ENCODE measurements around the gene TUBGCP3. TPM values are rescaled to one million over a fixed set of nuclear protein-coding genes. Genes with fewer than 3 reads are reported as not detected.
A peak's percentile ranks its signal among the peaks of the same experiment; 100 is the strongest.

The TUBGCP3 gene
- total and polyA plus RNA-seq, 9 donors = 19.4 to 58.0 (median 29.5) TPM

- intact Hi-C loops (cut with DNase I) = no loop called here
- H3K27ac ChIP-seq = no peak overlapping the region
- H3K4me3 ChIP-seq = no peak overlapping the region
- no peaks in the 10 kb centered on the region for H3K36me3 ChIP-seq
- H3K4me1 ChIP-seq (ENCODE audit: insufficient read depth) = no peaks in the 10 kb centered on the region
- no peak for DNase-seq
- no peak for TF ChIP-seq POLR2A (IDR thresholded peaks at IDR 0.05)
- TF ChIP-seq EP300 (IDR thresholded peaks at IDR 0.05) = no peak
- TF ChIP-seq CTCF (IDR thresholded peaks at IDR 0.05) = no peak
- 85 to 89% (median 86%) methylated on average over 16 to 19 of the region's 19 CpGs for WGBS, 3 donors
- no peaks in the 10 kb centered on the region for H3K9me3 ChIP-seq
- no peaks in the 10 kb centered on the region for H3K27me3 ChIP-seq
Measured at GRCh38 chr13:112467236-112467635, 120.7 kb downstream of the TUBGCP3 start.

GRCh38 chr13:112466132-112467058, 121.6 kb downstream of the TUBGCP3 start:
- Histone ChIP-seq H3K27me3 (no peaks in the 10 kb centered on the region), H3K4me3 (no peak overlapping the region), H3K27ac (no peak overlapping the region), H3K4me1 (ENCODE audit: insufficient read depth) (no peaks in the 10 kb centered on the region), H3K9me3 (no peaks in the 10 kb centered on the region), H3K36me3 (no peaks in the 10 kb centered on the region)
- intact Hi-C loops (cut with DNase I) = no loop called here
- 82 to 88% (median 87%) methylated on average over 33 to 40 of the region's 40 CpGs for WGBS, 3 donors
- TF ChIP-seq EP300 (IDR thresholded peaks at IDR 0.05) = no peak
- no peak for TF ChIP-seq CTCF (IDR thresholded peaks at IDR 0.05)
- no peak for TF ChIP-seq POLR2A (IDR thresholded peaks at IDR 0.05)
- DNase-seq = peak in 1 of 5 donors; percentile 9

GRCh38 chr13:112465251-112466131, 122.5 kb downstream of the TUBGCP3 start:
- TF ChIP-seq CTCF (IDR thresholded peaks at IDR 0.05) (no peak), EP300 (IDR thresholded peaks at IDR 0.05) (no peak), POLR2A (IDR thresholded peaks at IDR 0.05) (no peak)
- H3K4me1 ChIP-seq (ENCODE audit: insufficient read depth) = no peaks in the 10 kb centered on the region
- no peaks in the 10 kb centered on the region for H3K9me3 ChIP-seq
- no peak overlapping the region for H3K4me3 ChIP-seq
- peak in 1 of 5 donors; percentile 7 for DNase-seq
- no peaks in the 10 kb centered on the region for H3K36me3 ChIP-seq
- 81 to 87% (median 84%) methylated on average over 35 of the region's 35 CpGs for WGBS, 3 donors
- no peaks in the 10 kb centered on the region for H3K27me3 ChIP-seq
- no peak overlapping the region for H3K27ac ChIP-seq
- intact Hi-C loops (cut with DNase I) = no loop called here

GRCh38 chr13:112464720-112465119, 123.2 kb downstream of the TUBGCP3 start:
- DNase-seq = no peak
- no peaks in the 10 kb centered on the region for H3K27me3 ChIP-seq
- no peaks in the 10 kb centered on the region for H3K9me3 ChIP-seq
- H3K4me3 ChIP-seq = no peak overlapping the region
- no peaks in the 10 kb centered on the region for H3K4me1 ChIP-seq (ENCODE audit: insufficient read depth)
- 89 to 90% (median 89%) methylated on average over 14 of the region's 14 CpGs for WGBS, 3 donors
- H3K27ac ChIP-seq = no peak overlapping the region
- H3K36me3 ChIP-seq = no peaks in the 10 kb centered on the region
- no peak for TF ChIP-seq POLR2A (IDR thresholded peaks at IDR 0.05)
- TF ChIP-seq CTCF (IDR thresholded peaks at IDR 0.05) = no peak
- TF ChIP-seq EP300 (IDR thresholded peaks at IDR 0.05) = no peak
- intact Hi-C loops (cut with DNase I) = no loop called here
